IPS-18c (cell line): Measurements from ENCODE around the gene PIGBOS1.

Experiments used
- H3K4me3 ChIP-seq: 2 replicates; pipeline ENCODE4 v1.7.0; 2013; ENCODE audit warnings: low read depth, mild to moderate bottlenecking, low read length, moderate library complexity; ENCODE audit not compliant: insufficient read depth
- H3K9me3 ChIP-seq: one replicate; pipeline ENCODE4 v1.6.1; 2013; ENCODE audit warnings: mild to moderate bottlenecking, low read length, moderate library complexity; ENCODE audit not compliant: control insufficient read depth, insufficient read depth

The PIGBOS1 gene

GRCh38 chr15:55279746-55280351 is 39.1 kb downstream of the PIGBOS1 start:
- no peaks in the 10 kb centered on the region for H3K9me3 ChIP-seq
- no peak overlapping the region for H3K4me3 ChIP-seq

GRCh38 chr15:55279100-55279745 is 39.7 kb downstream of the PIGBOS1 start:
- Histone ChIP-seq H3K4me3 (no peak overlapping the region), H3K9me3 (no peaks in the 10 kb centered on the region)

- Histone ChIP-seq H3K4me3 (no peak overlapping the region), H3K9me3 (no peaks in the 10 kb centered on the region)
These were observed 41.2 kb downstream of the PIGBOS1 start for GRCh38 chr15:55277715-55278114.

- H3K4me3 ChIP-seq, result no peak overlapping the region
- H3K9me3 ChIP-seq, result no peaks in the 10 kb centered on the region
These were observed 41.8 kb downstream of the PIGBOS1 start for GRCh38 chr15:55277116-55277564.

GRCh38 chr15:55276324-55276723 is 42.6 kb downstream of the PIGBOS1 start:
- H3K4me3 ChIP-seq, result no peak overlapping the region

GRCh38 chr15:55270291-55270690 is 48.6 kb downstream of the PIGBOS1 start:
- no peaks in the 10 kb centered on the region for H3K9me3 ChIP-seq

More at GRCh38 chr15:55276324-55276723, 42.6 kb downstream of the PIGBOS1 start:
- H3K9me3 ChIP-seq, result no peaks in the 10 kb centered on the region

GRCh38 chr15:55268176-55268695 is 50.7 kb downstream of the PIGBOS1 start:
- Histone ChIP-seq H3K4me3 (no peak overlapping the region), H3K9me3 (no peaks in the 10 kb centered on the region)

More at GRCh38 chr15:55270291-55270690, 48.6 kb downstream of the PIGBOS1 start:
- H3K4me3 ChIP-seq, result no peak overlapping the region

GRCh38 chr15:55267401-55268175 is 51.3 kb downstream of the PIGBOS1 start:
- no peaks in the 10 kb centered on the region for H3K9me3 ChIP-seq
- H3K4me3 ChIP-seq, result no peak overlapping the region
